ENCODE data around the gene VPS72.
"Not testable (repeated sequence)": the region's sequence is repeated elsewhere in the genome, so short reads cannot be mapped to it uniquely, and the experiment has no call there.

GRCh38 chr1:151205381-151205965 is 15.5 kb upstream of the VPS72 start:
- TF ChIP-seq CTCF (IDR thresholded peaks at IDR 0.05); POLR2AphosphoS5 (IDR thresholded peaks at IDR 0.05); POLR2A (IDR thresholded peaks at IDR 0.05); EP300 (IDR thresholded peaks at IDR 0.05; ENCODE audit: low read depth): not testable (repeated sequence)
